ENCODE measurements around the gene GULP1.
"Not testable (repeated sequence)": the region's sequence is repeated elsewhere in the genome, so short reads cannot be mapped to it uniquely, and the experiment has no call there.

Gene GULP1

GRCh38 chr2:188569431-188570165, 277.9 kb downstream of the GULP1 start:
- DNase-seq = no peak

- DNase-seq = no peak
Observed at GRCh38 chr2:188570370-188570769, 278.7 kb downstream of the GULP1 start.

GRCh38 chr2:188571543-188572303, 280.0 kb downstream of the GULP1 start:
- DNase-seq = no peak

- no peak for DNase-seq
Observed at GRCh38 chr2:188572592-188572991, 280.9 kb downstream of the GULP1 start.

GRCh38 chr2:188573453-188573852, 281.8 kb downstream of the GULP1 start:
- no peak for DNase-seq

GRCh38 chr2:188576006-188576405, 284.3 kb downstream of the GULP1 start:
- DNase-seq = no peak

GRCh38 chr2:188576651-188577050, 285.0 kb downstream of the GULP1 start:
- DNase-seq = no peak

GRCh38 chr2:188577231-188577630, 285.6 kb downstream of the GULP1 start:
- no peak for DNase-seq

- no peak for DNase-seq
Observed at GRCh38 chr2:188580738-188581137, 289.1 kb downstream of the GULP1 start.

GRCh38 chr2:188582211-188582610, 290.5 kb downstream of the GULP1 start:
- no peak for DNase-seq

- no peak for DNase-seq
Observed at GRCh38 chr2:188588235-188588634, 296.6 kb downstream of the GULP1 start.

- no peak for DNase-seq
Observed at GRCh38 chr2:188596054-188596453, 304.4 kb downstream of the GULP1 start.

- no peak for DNase-seq
Observed at GRCh38 chr2:188598551-188598950, 306.9 kb downstream of the GULP1 start.

- no peak for DNase-seq
Observed at GRCh38 chr2:188599140-188599539, 307.5 kb downstream of the GULP1 start.

GRCh38 chr2:188600536-188601210, 309.0 kb downstream of the GULP1 start:
- no peak for DNase-seq

GRCh38 chr2:188601391-188601790, 309.7 kb downstream of the GULP1 start:
- no peak for DNase-seq

- no peak for DNase-seq
Observed at GRCh38 chr2:188601927-188602326, 310.3 kb downstream of the GULP1 start.

- no peak for DNase-seq
Observed at GRCh38 chr2:188604579-188604978, 312.9 kb downstream of the GULP1 start.

GRCh38 chr2:188605609-188606584, 314.2 kb downstream of the GULP1 start:
- DNase-seq = not testable (repeated sequence)

GRCh38 chr2:188606596-188606995, 314.9 kb downstream of the GULP1 start:
- not testable (repeated sequence) for DNase-seq

GRCh38 chr2:188607501-188607900, 315.8 kb downstream of the GULP1 start:
- DNase-seq = no peak

GRCh38 chr2:188609321-188610049, 317.8 kb downstream of the GULP1 start:
- no peak for DNase-seq
